Stimulated activated CD8-positive, alpha-beta memory T cell treated with anti-CD3 and anti-CD28 coated beads, Interleukin-12 subunit alpha, Interleukin-12 subunit beta, amount 100 ng/mL, for 24 hours (primary cell): ENCODE data around the gene LTBP4.

ENCODE experiments used
- DNase-seq: peaks from one replicate; pipeline ENCODE4 v3.0.0-alpha.2; 2020; ENCODE audit errors: extremely low read depth

LTBP4 gene

GRCh38 chr19:40597329-40597838 lies 3.8 kb upstream of the LTBP4 start:
- no peak for DNase-seq

- DNase-seq, result peak; percentile 53
These were observed 2.9 kb upstream of the LTBP4 start for GRCh38 chr19:40598121-40598917.

GRCh38 chr19:40598918-40599307 lies 2.3 kb upstream of the LTBP4 start:
- DNase-seq, result no peak

GRCh38 chr19:40599331-40599901 lies 1.8 kb upstream of the LTBP4 start:
- DNase-seq, result no peak

GRCh38 chr19:40599902-40600569 lies 1.1 kb upstream of the LTBP4 start:
- DNase-seq, result no peak

- DNase-seq, result no peak
These were observed 517 bp upstream of the LTBP4 start for GRCh38 chr19:40600570-40601133.

- no peak for DNase-seq
These were observed 1.9 kb downstream of the LTBP4 start for GRCh38 chr19:40603071-40603388.

GRCh38 chr19:40603389-40604170 lies 2.4 kb downstream of the LTBP4 start:
- peak; percentile 88 for DNase-seq

- no peak for DNase-seq
These were observed 3.0 kb downstream of the LTBP4 start for GRCh38 chr19:40604171-40604646.

GRCh38 chr19:40604647-40605215 lies 3.6 kb downstream of the LTBP4 start:
- no peak for DNase-seq

GRCh38 chr19:40605216-40605971 lies 4.2 kb downstream of the LTBP4 start:
- peak; percentile 42 for DNase-seq

- no peak for DNase-seq
These were observed 6.4 kb downstream of the LTBP4 start for GRCh38 chr19:40607311-40608239.

GRCh38 chr19:40608240-40608621 lies 7.1 kb downstream of the LTBP4 start:
- no peak for DNase-seq

- DNase-seq, result no peak
These were observed 7.8 kb downstream of the LTBP4 start for GRCh38 chr19:40608957-40609356.

- peak; percentile 77 for DNase-seq
These were observed 8.6 kb downstream of the LTBP4 start for GRCh38 chr19:40609561-40610395.

- DNase-seq, result no peak
These were observed 9.4 kb downstream of the LTBP4 start for GRCh38 chr19:40610396-40611064.

- DNase-seq, result no peak
These were observed 9.9 kb downstream of the LTBP4 start for GRCh38 chr19:40611096-40611495.
